ENCODE results near the gene SHH. TPM values are rescaled to one million over a fixed set of nuclear protein-coding genes. Genes with fewer than 3 reads are reported as not detected.

The SHH gene
- total RNA-seq, 1 donor from 2014 or later = 0.26 TPM

DNA sequence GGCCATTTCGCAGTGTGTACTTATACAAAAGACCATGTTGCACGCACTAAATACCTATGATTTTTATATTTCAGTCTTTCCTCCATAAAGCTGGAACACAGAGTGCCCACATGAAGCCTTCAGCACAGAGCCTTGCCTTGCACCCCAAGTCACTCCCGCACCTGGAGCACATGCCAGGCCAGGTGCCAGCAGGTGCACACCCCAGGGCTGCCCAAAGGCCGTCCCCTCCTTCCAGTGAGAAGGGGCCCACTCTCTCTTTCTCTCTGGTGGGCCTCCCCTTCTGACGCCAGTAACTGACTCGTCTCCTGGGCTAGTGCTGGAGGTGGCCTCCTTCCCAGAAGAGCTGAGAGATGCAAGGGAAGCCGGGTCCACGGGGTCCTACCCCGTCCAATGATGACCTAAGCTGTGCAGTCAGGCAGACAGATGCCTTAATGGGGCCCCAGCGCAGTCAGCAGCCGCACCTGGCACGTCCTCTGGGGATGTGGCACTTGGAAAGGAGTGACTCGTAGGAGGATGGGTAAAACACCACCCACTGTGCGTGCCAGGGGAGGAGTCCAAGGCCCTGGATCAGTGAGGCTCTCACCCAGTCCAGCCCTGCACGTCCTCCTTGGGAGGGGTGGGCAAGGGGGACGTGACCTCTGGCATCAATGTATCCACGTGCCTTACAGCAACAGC lies 17.7 kb upstream of the SHH start:
- peaks cover 17% of the 10 kb centered on the region for H3K4me1 Mint-ChIP-seq (ENCODE audit: unreplicated experiment)
- no peak for DNase-seq (ENCODE audit: low spot score)
- H3K9me3 Mint-ChIP-seq (ENCODE audit: unreplicated experiment) = no peaks in the 10 kb centered on the region
- peaks cover 4% of the 10 kb centered on the region for H3K36me3 Mint-ChIP-seq (ENCODE audit: low read depth, unreplicated experiment)
- H3K27ac Mint-ChIP-seq (ENCODE audit: unreplicated experiment) = no peak overlapping the region
- TF ChIP-seq, protein P1, sequence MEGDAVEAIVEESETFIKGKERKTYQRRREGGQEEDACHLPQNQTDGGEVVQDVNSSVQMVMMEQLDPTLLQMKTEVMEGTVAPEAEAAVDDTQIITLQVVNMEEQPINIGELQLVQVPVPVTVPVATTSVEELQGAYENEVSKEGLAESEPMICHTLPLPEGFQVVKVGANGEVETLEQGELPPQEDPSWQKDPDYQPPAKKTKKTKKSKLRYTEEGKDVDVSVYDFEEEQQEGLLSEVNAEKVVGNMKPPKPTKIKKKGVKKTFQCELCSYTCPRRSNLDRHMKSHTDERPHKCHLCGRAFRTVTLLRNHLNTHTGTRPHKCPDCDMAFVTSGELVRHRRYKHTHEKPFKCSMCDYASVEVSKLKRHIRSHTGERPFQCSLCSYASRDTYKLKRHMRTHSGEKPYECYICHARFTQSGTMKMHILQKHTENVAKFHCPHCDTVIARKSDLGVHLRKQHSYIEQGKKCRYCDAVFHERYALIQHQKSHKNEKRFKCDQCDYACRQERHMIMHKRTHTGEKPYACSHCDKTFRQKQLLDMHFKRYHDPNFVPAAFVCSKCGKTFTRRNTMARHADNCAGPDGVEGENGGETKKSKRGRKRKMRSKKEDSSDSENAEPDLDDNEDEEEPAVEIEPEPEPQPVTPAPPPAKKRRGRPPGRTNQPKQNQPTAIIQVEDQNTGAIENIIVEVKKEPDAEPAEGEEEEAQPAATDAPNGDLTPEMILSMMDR (IDR thresholded peaks at IDR 0.05; ENCODE audit: unreplicated experiment) = no peak
- H3K4me3 Mint-ChIP-seq (ENCODE audit: unreplicated experiment) = no peak overlapping the region
- H3K27me3 Mint-ChIP-seq (ENCODE audit: unreplicated experiment) = peaks cover 3% of the 10 kb centered on the region

DNA sequence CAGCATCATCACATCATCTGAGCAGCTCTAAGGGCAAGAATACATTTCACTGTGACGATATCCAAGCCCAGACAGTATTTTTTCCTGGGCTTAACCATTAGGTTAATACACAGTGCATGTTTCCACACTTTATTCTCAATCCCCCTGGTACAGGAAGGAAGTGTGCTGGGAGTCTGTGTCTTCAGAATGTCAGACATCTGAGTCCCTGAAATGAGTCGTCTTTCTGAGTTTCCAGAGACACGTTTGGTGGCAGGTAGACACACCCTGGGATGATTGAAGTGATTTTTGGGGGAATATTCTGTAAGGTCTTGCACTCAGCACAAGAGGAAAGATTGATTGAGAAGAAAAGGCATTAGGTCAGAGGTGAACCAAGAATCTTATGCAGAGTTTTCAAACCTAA lies 13.1 kb upstream of the SHH start:
- no peak overlapping the region for H3K27ac Mint-ChIP-seq (ENCODE audit: unreplicated experiment)

DNA sequence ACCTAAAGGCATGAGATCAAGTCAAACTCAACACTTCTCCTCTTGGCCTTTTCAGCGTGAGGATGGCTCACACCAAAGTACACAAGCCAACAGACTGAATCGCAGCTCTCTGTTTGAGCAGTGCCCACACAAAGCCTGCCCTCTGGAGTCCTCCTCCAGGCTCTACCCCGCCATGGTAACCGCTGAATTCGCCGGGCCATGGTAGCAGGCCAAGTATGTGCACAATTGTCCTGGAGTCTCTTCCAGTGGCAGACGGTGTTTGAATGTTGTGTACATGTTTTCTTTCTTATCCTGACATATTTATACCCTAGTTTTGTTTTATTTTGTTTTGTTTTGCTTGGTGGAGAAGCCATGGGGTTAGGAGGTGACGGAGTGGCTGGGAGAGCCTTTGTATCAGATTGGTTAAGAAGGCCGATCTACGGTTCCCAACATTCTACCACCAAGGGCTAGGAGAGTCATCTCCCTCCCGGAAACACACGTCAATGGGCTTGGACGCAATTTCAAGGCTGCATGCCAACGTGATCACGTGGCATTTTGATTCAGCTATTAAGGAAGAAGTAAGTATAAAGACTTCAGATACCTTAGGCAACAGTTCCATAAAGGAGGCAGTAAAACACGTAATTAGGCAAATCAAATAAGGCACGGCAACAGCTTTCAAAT lies 12.1 kb upstream of the SHH start:
- TF ChIP-seq, protein P1 (IDR thresholded peaks at IDR 0.05; ENCODE audit: unreplicated experiment) = no peak
- no peaks in the 10 kb centered on the region for H3K36me3 Mint-ChIP-seq (ENCODE audit: low read depth, unreplicated experiment)
- DNase-seq (ENCODE audit: low spot score) = no peak
- H3K27ac Mint-ChIP-seq (ENCODE audit: unreplicated experiment) = no peak overlapping the region
- peaks cover 3% of the 10 kb centered on the region for H3K27me3 Mint-ChIP-seq (ENCODE audit: unreplicated experiment)
- peaks cover 22% of the 10 kb centered on the region for H3K4me1 Mint-ChIP-seq (ENCODE audit: unreplicated experiment)
- H3K9me3 Mint-ChIP-seq (ENCODE audit: unreplicated experiment) = no peaks in the 10 kb centered on the region
- H3K4me3 Mint-ChIP-seq (ENCODE audit: unreplicated experiment) = no peak overlapping the region

More for the DNA sequence above, 13.1 kb upstream of the SHH start:
- Mint-ChIP-seq H3K36me3 (ENCODE audit: low read depth, unreplicated experiment) (no peaks in the 10 kb centered on the region), H3K4me1 (ENCODE audit: unreplicated experiment) (peaks cover 22% of the 10 kb centered on the region), H3K9me3 (ENCODE audit: unreplicated experiment) (no peaks in the 10 kb centered on the region), H3K27me3 (ENCODE audit: unreplicated experiment) (peaks cover 3% of the 10 kb centered on the region), H3K4me3 (ENCODE audit: unreplicated experiment) (no peak overlapping the region)
- DNase-seq (ENCODE audit: low spot score) = no peak
- TF ChIP-seq, protein P1 (IDR thresholded peaks at IDR 0.05; ENCODE audit: unreplicated experiment) = no peak

DNA sequence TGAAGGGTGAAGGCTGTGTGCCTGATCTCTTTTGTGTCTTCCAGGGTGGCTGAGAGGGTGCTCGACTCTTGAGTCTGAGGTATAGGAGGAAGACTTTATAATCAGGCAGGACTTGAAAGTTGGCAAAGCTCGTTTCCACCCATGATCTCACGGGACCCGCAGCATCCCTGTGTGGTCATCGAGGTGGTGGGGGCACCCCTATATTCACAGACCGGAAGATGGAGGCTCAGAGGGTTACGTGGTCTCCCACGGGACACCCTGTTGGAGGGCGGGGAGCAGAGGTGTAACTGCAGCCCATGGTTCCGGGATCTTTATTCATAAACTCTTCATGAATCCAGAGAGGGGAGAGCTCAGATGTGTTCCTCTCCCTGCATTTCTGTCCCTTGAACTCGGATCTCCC lies 9.6 kb upstream of the SHH start:
- H3K27me3 Mint-ChIP-seq (ENCODE audit: unreplicated experiment) = peaks cover 11% of the 10 kb centered on the region
- DNase-seq (ENCODE audit: low spot score) = no peak

More for the DNA sequence above, 9.6 kb upstream of the SHH start:
- Mint-ChIP-seq H3K9me3 (ENCODE audit: unreplicated experiment) (no peaks in the 10 kb centered on the region), H3K27ac (ENCODE audit: unreplicated experiment) (no peak overlapping the region), H3K4me3 (ENCODE audit: unreplicated experiment) (no peak overlapping the region), H3K36me3 (ENCODE audit: low read depth, unreplicated experiment) (no peaks in the 10 kb centered on the region), H3K4me1 (ENCODE audit: unreplicated experiment) (peaks cover 17% of the 10 kb centered on the region)
- TF ChIP-seq, protein P1 (IDR thresholded peaks at IDR 0.05; ENCODE audit: unreplicated experiment) = no peak

All from endothelial cell (in vitro differentiated cells).